Left renal pelvis (tissue), 4 donors: ENCODE data around the gene STAB2. TPM values are rescaled to one million over a fixed set of nuclear protein-coding genes. Genes with fewer than 3 reads are reported as not detected.
"Not testable (repeated sequence)": the region's sequence is repeated elsewhere in the genome, so short reads cannot be mapped to it uniquely, and the experiment has no call there.

ENCODE experiments used
- DNase-seq, 4 donors: peaks; one replicate each; pipeline ENCODE4 v3.0.0-alpha.2; 2013; ENCODE audit warnings: low read depth in 4 of 4, low spot score in 3 of 4
- polyA plus RNA-seq, 4 donors: library from polyadenylated mRNA; unstranded; fragments of 120-200 nt; gene quantifications; one replicate each; pipeline ENCODE4 v1.2.1, GENCODE V29; 2013; ENCODE audit not compliant: insufficient read length in 4 of 4

Gene STAB2
- polyA plus RNA-seq, 4 donors, result 0.63 to 2.7 (median 1.1) TPM

GRCh38 chr12:103645202-103645601, 58.1 kb downstream of the STAB2 start:
- DNase-seq, result no peak

DNA sequence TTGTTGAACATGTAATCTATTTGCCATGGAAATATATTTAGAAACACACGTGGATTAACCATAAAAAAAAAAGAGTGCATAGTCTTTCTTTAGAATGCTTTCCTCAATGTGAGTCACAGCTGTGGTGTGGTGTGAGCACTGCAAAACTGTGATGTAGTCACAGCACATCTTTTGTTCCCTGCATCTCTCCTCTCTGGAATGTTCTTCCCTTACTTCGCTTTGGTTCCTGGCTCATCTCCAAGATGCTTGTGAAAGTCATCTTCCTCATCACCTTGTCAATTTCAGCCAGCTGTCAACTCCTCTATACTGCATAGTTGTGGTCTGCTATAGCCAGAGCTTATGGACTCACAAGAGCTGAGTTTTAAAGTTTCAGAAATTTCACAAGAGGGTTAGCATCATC, 60.2 kb downstream of the STAB2 start:
- no peak for DNase-seq

DNA sequence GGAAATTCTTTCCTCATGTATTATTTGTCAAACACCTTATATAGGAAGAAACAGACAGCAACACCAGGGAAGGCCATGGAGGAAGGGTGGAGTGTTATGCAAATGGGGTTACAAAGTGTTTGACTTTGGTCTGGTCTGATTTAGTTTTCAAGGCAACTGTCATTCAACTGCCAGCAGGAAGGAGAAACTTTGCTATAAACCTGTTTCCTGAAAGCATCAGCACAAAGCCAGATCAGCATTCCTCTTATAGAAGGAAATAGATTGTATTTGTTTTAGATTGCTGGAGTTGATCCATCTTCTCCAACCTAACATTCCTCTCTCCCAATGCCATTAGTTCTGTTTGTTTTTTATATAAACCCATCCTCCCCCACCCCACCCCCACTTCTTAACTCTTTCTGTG, 65.7 kb downstream of the STAB2 start:
- DNase-seq, result no peak

- not testable (repeated sequence) for DNase-seq
These were observed 66.6 kb downstream of the STAB2 start for GRCh38 chr12:103653568-103654173.

- no peak for DNase-seq
These were observed 67.7 kb downstream of the STAB2 start for GRCh38 chr12:103654816-103655215.

DNA sequence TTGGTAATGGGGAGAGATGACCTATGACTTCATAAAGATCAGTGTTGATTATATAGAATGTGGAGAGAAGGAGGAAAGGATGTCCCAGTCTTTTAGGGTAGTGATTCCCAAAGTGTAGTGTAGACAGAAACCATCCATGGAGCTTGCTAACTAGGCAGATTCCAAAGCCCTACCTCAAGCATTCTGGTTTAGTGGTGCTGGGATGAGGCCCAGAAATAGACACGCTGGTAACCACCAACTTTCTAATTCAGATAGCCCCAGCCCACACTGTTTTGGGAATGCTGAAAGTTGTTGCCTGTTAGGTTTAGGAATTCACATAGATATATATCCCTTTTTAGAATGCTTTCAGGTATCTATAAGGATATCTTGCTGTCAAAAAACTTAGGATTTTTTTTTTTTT, 69.2 kb downstream of the STAB2 start:
- DNase-seq, result no peak

DNA sequence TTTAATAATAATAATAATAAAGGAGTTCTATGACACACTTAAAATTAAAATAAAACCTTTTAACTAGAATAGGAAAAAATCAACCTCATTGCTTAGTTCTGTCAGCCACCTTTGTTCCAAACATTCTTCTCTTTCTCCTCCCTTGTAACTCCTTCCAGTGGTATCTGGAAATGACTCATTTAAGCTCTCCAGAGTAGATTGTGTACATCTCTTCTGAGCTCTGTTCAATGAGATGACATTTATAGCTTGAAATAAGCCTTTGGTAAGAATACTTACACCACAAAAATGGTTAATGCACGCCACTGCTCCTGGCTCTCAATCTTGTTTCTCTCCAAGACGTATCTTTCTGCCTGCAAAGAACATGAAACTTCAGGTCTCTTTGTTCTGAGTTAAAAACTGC, 70.3 kb downstream of the STAB2 start:
- no peak for DNase-seq

GRCh38 chr12:103664626-103665025, 77.6 kb downstream of the STAB2 start:
- no peak for DNase-seq

- no peak for DNase-seq
These were observed 78.9 kb downstream of the STAB2 start for GRCh38 chr12:103665971-103666370.

DNA sequence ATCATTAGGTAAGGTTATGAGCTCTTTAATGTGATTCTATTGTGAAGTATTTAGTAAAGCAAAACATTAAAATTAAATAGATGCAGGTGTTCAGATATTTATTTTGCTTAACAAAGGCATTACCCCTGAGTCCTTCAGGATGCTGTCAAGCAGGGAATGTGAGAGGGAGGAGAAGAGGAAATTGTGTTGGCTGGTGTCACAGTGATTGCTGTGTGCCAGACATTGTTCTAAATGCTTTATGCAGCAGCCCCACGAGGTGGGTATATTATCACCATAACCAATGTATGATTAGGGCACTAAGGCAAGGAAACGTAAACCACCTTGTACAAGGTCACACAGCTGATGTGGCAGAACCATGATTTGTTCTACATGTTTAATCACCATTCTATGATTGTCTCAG, 80.1 kb downstream of the STAB2 start:
- DNase-seq, result no peak

- DNase-seq, result no peak
These were observed 81.4 kb downstream of the STAB2 start for GRCh38 chr12:103668520-103668919.

DNA sequence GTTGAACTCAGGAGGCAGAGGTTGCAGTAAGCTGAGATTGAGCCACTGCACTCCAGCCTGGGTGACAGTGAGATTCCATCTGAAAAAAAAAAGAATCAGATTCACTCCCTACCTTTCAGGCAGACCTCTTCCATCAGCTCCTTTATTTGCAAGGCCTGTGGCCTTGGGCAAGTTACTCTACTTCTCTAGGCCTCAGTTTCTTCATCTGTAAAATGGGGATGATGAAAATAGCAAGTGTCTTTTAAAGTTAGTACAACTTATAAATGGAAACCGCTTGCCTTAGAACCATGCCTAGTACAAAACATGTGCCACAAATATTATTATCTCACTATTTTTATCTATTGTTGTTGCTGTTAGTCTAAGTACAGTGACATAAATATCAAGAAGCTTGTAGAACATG, 84.3 kb downstream of the STAB2 start:
- DNase-seq, result no peak

DNA sequence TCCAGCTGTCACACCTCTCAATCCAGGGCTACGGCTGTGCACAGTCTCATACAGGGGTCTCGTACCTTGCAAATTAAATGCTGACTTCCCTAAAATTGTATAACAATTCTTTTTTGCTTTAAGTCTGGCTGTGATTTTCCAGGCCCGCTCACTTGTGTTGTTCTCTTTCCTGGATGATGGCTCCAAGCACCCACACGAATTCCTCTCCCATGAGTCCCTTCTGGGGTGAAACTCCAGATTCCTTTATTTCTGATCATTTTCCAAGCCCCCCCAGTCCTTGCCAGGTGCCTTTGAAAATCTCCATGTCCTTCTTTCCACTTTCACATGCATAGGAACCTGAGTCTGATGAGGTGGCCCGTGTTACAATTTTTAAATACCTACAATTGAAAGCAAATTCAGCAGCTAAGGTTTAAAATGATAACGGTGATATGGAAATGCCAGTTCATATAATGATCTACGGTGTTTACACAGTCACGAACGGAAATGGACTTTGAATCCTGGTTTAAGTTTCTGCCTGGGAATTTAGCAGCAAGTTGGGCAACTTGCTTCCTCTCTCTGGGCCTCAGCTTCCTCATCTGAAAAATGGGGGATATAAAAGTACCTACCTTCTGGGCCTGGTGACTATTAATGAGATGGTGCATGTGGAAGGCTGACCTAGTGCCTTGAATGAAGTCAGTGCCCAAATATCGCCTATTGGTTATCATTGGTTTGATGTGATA, 85.5 kb downstream of the STAB2 start:
- DNase-seq, result no peak

GRCh38 chr12:103673487-103673886, 86.4 kb downstream of the STAB2 start:
- no peak for DNase-seq

DNA sequence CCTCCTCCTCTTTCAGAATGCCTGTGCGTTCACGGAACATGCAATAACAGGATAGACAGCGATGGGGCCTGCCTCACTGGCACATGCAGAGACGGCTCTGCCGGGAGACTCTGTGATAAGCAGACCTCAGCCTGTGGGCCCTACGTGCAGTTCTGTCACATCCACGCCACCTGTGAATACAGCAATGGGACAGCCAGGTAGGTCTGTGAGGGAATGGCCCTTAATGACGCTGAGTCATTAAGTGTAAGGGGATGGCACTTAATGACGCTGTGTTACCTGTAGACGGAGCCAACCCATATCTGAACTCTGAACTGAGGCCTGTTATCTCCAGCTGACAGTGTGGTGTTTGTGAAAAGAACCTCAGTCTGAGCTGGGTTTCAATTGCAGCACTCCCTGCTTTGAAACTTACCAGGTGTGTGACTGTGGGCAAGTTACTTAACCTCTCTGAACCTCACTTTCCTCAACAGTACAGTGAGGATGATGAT, 86.9 kb downstream of the STAB2 start:
- no peak for DNase-seq

GRCh38 chr12:103676893-103677292, 89.8 kb downstream of the STAB2 start:
- no peak for DNase-seq

DNA sequence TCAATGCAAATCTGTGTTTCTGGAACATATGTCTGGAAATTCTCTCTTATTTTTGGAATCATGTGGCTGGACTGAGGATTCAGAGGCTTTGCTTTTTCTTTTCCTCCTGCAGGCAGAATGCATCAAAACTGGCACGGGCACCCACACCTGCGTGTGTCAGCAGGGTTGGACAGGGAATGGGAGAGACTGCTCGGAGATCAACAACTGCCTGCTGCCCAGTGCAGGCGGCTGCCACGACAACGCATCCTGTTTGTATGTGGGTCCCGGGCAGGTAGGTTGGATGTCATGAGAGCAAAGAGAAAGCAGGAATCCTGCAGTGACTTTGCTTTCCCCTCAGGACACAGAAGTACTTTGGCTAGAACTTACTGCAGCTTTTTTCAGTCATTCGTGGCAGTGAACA, 90.3 kb downstream of the STAB2 start:
- no peak for DNase-seq

- no peak for DNase-seq
These were observed 90.8 kb downstream of the STAB2 start for GRCh38 chr12:103677905-103678304.

DNA sequence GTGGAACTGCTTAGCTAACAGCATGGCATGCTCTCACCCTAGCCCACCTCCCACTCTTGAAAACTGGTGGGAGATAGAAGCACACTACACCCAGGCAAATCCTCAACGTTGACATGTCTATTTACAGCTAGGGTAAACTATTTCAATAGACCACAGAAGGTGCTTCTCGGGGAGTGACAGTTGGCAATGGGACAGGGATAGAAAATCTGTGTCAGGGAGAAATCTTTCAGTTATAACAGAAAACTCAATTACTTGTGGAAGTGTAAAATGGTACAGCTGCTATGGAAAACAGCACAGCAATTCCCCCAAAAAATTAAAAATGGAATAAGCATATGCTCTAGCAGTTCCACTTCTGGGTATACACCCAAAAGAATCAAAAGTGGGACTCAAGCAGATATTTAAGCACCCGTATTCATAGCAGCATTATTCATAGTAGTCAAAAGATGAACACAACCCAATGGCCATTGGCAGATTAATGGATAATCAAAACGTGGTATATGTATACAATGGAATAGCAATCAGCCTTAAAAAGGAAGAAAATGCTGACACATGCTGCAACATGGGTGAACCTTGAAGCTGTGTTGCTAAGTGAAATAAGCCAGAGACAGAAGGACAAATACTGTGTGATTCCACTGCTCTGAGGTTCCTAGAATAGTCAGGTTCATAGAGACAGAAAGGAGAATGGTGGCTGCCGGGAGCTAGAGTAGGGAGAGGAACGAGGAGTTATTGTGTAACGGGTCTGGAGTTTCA, 92.5 kb downstream of the STAB2 start:
- DNase-seq, result no peak

GRCh38 chr12:103680591-103681141, 93.6 kb downstream of the STAB2 start:
- no peak for DNase-seq

DNA sequence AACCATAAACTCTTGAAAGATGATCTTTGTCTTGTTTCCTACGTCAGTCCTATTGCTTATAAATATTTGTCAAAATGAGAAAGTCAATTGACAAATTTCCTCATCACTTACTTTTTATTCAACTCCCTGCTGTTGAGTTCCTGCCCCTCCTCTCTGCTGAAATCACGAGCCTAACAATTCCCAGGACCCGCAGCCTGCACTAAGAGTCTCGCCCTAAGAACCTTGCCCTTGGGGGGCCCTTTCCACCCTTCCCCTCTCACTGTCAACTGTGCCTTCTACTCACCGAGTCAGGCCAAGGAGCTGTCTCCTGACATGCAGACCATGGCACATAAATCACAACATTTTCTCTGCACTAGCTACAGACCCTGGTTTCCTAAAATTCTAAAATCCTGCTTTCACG, 99.0 kb downstream of the STAB2 start:
- no peak for DNase-seq
